ENCODE results near the gene GALNT3. TPM values are rescaled to one million over a fixed set of nuclear protein-coding genes. Genes with fewer than 3 reads are reported as not detected.

GALNT3 gene
- total and polyA plus RNA-seq, 2 donors = 2.6 to 18.9 TPM

- Histone ChIP-seq H3K27ac (ENCODE audit: low read depth in 1 of 2, low read length in 1 of 2) (no peak overlapping the region), H3K4me3 (ENCODE audit: low read length in 2 of 2) (no peak overlapping the region), H3K36me3 (ENCODE audit: control insufficient read depth in 2 of 2, insufficient read depth in 2 of 2, low read length in 1 of 2) (no peaks in the 10 kb centered on the region), H3K9me3 (ENCODE audit: control insufficient read depth in 2 of 2, insufficient read depth in 1 of 2, low read length in 1 of 2) (no peaks in the 10 kb centered on the region), H3K4me1 (ENCODE audit: control insufficient read depth in 2 of 2, insufficient read depth in 2 of 2, low read length in 2 of 2) (no peaks in the 10 kb centered on the region), H3K27me3 (ENCODE audit: control insufficient read depth in 2 of 2, insufficient read depth in 1 of 2, low read length in 1 of 2) (no peaks in the 10 kb centered on the region)
- DNase-seq (ENCODE audit: low read depth in 6 of 9, low spot score in 9 of 9) = no peak
Measured at GRCh38 chr2:165720511-165720910, 73.5 kb downstream of the GALNT3 start.

- Histone ChIP-seq H3K4me3 (ENCODE audit: low read length in 2 of 2) (no peak overlapping the region), H3K36me3 (ENCODE audit: control insufficient read depth in 2 of 2, insufficient read depth in 2 of 2, low read length in 1 of 2) (no peaks in the 10 kb centered on the region), H3K27ac (ENCODE audit: low read depth in 1 of 2, low read length in 1 of 2) (no peak overlapping the region), H3K4me1 (ENCODE audit: control insufficient read depth in 2 of 2, insufficient read depth in 2 of 2, low read length in 2 of 2) (no peaks in the 10 kb centered on the region), H3K9me3 (ENCODE audit: control insufficient read depth in 2 of 2, insufficient read depth in 1 of 2, low read length in 1 of 2) (no peaks in the 10 kb centered on the region), H3K27me3 (ENCODE audit: control insufficient read depth in 2 of 2, insufficient read depth in 1 of 2, low read length in 1 of 2) (no peaks in the 10 kb centered on the region)
- no peak for DNase-seq (ENCODE audit: low read depth in 6 of 9, low spot score in 9 of 9)
- 85% methylated on average over 1 of the region's 1 CpG for WGBS
Measured at GRCh38 chr2:165718610-165719210, 75.3 kb downstream of the GALNT3 start.

GRCh38 chr2:165716091-165716490 is 78.0 kb downstream of the GALNT3 start:
- no peak overlapping the region for H3K4me3 ChIP-seq (ENCODE audit: low read length in 2 of 2)
- H3K9me3 ChIP-seq (ENCODE audit: control insufficient read depth in 2 of 2, insufficient read depth in 1 of 2, low read length in 1 of 2) = no peaks in the 10 kb centered on the region
- no peaks in the 10 kb centered on the region for H3K36me3 ChIP-seq (ENCODE audit: control insufficient read depth in 2 of 2, insufficient read depth in 2 of 2, low read length in 1 of 2)
- no peak overlapping the region for H3K27ac ChIP-seq (ENCODE audit: low read depth in 1 of 2, low read length in 1 of 2)
- H3K4me1 ChIP-seq (ENCODE audit: control insufficient read depth in 2 of 2, insufficient read depth in 2 of 2, low read length in 2 of 2) = no peaks in the 10 kb centered on the region
- H3K27me3 ChIP-seq (ENCODE audit: control insufficient read depth in 2 of 2, insufficient read depth in 1 of 2, low read length in 1 of 2) = no peaks in the 10 kb centered on the region
- DNase-seq (ENCODE audit: low read depth in 6 of 9, low spot score in 9 of 9) = no peak
- 94% methylated on average over 1 of the region's 1 CpG for WGBS

GRCh38 chr2:165706960-165707487 is 87.0 kb downstream of the GALNT3 start:
- no peaks in the 10 kb centered on the region for H3K4me1 ChIP-seq (ENCODE audit: control insufficient read depth in 2 of 2, insufficient read depth in 2 of 2, low read length in 2 of 2)
- WGBS = 95% methylated on average over 3 of the region's 3 CpGs
- H3K36me3 ChIP-seq (ENCODE audit: control insufficient read depth in 2 of 2, insufficient read depth in 2 of 2, low read length in 1 of 2) = no peaks in the 10 kb centered on the region
- no peaks in the 10 kb centered on the region for H3K9me3 ChIP-seq (ENCODE audit: control insufficient read depth in 2 of 2, insufficient read depth in 1 of 2, low read length in 1 of 2)
- H3K4me3 ChIP-seq (ENCODE audit: low read length in 2 of 2) = no peak overlapping the region
- DNase-seq (ENCODE audit: low read depth in 6 of 9, low spot score in 9 of 9) = no peak
- no peaks in the 10 kb centered on the region for H3K27me3 ChIP-seq (ENCODE audit: control insufficient read depth in 2 of 2, insufficient read depth in 1 of 2, low read length in 1 of 2)
- H3K27ac ChIP-seq (ENCODE audit: low read depth in 1 of 2, low read length in 1 of 2) = no peak overlapping the region

- Histone ChIP-seq H3K4me1 (ENCODE audit: control insufficient read depth in 2 of 2, insufficient read depth in 2 of 2, low read length in 2 of 2) (no peaks in the 10 kb centered on the region), H3K27ac (ENCODE audit: low read depth in 1 of 2, low read length in 1 of 2) (no peak overlapping the region), H3K27me3 (ENCODE audit: control insufficient read depth in 2 of 2, insufficient read depth in 1 of 2, low read length in 1 of 2) (no peaks in the 10 kb centered on the region), H3K4me3 (ENCODE audit: low read length in 2 of 2) (no peak overlapping the region), H3K36me3 (ENCODE audit: control insufficient read depth in 2 of 2, insufficient read depth in 2 of 2, low read length in 1 of 2) (no peaks in the 10 kb centered on the region), H3K9me3 (ENCODE audit: control insufficient read depth in 2 of 2, insufficient read depth in 1 of 2, low read length in 1 of 2) (no peaks in the 10 kb centered on the region)
- DNase-seq (ENCODE audit: low read depth in 6 of 9, low spot score in 9 of 9) = no peak
- WGBS = 92% methylated on average over 6 of the region's 6 CpGs
Measured at GRCh38 chr2:165701147-165701546, 92.9 kb downstream of the GALNT3 start.

GRCh38 chr2:165700531-165700930 is 93.5 kb downstream of the GALNT3 start:
- 95% methylated on average over 5 of the region's 5 CpGs for WGBS
- H3K27ac ChIP-seq (ENCODE audit: low read depth in 1 of 2, low read length in 1 of 2) = no peak overlapping the region

GRCh38 chr2:165699946-165700345 is 94.1 kb downstream of the GALNT3 start:
- Histone ChIP-seq H3K27ac (ENCODE audit: low read depth in 1 of 2, low read length in 1 of 2) (no peak overlapping the region), H3K4me3 (ENCODE audit: low read length in 2 of 2) (no peak overlapping the region), H3K36me3 (ENCODE audit: control insufficient read depth in 2 of 2, insufficient read depth in 2 of 2, low read length in 1 of 2) (no peaks in the 10 kb centered on the region), H3K27me3 (ENCODE audit: control insufficient read depth in 2 of 2, insufficient read depth in 1 of 2, low read length in 1 of 2) (no peaks in the 10 kb centered on the region), H3K4me1 (ENCODE audit: control insufficient read depth in 2 of 2, insufficient read depth in 2 of 2, low read length in 2 of 2) (no peaks in the 10 kb centered on the region), H3K9me3 (ENCODE audit: control insufficient read depth in 2 of 2, insufficient read depth in 1 of 2, low read length in 1 of 2) (no peaks in the 10 kb centered on the region)
- no peak for DNase-seq (ENCODE audit: low read depth in 6 of 9, low spot score in 9 of 9)
- 93% methylated on average over 2 of the region's 2 CpGs for WGBS

More at GRCh38 chr2:165700531-165700930, 93.5 kb downstream of the GALNT3 start:
- Histone ChIP-seq H3K4me3 (ENCODE audit: low read length in 2 of 2) (no peak overlapping the region), H3K36me3 (ENCODE audit: control insufficient read depth in 2 of 2, insufficient read depth in 2 of 2, low read length in 1 of 2) (no peaks in the 10 kb centered on the region), H3K27me3 (ENCODE audit: control insufficient read depth in 2 of 2, insufficient read depth in 1 of 2, low read length in 1 of 2) (no peaks in the 10 kb centered on the region), H3K4me1 (ENCODE audit: control insufficient read depth in 2 of 2, insufficient read depth in 2 of 2, low read length in 2 of 2) (no peaks in the 10 kb centered on the region), H3K9me3 (ENCODE audit: control insufficient read depth in 2 of 2, insufficient read depth in 1 of 2, low read length in 1 of 2) (no peaks in the 10 kb centered on the region)
- no peak for DNase-seq (ENCODE audit: low read depth in 6 of 9, low spot score in 9 of 9)

GRCh38 chr2:165698444-165698884 is 95.6 kb downstream of the GALNT3 start:
- no peak overlapping the region for H3K27ac ChIP-seq (ENCODE audit: low read depth in 1 of 2, low read length in 1 of 2)
- peak in 7 of 9 donors; percentile 1 to 41 (median 9) for DNase-seq (ENCODE audit: low read depth in 6 of 9, low spot score in 9 of 9)
- H3K9me3 ChIP-seq (ENCODE audit: control insufficient read depth in 2 of 2, insufficient read depth in 1 of 2, low read length in 1 of 2) = no peaks in the 10 kb centered on the region
- H3K36me3 ChIP-seq (ENCODE audit: control insufficient read depth in 2 of 2, insufficient read depth in 2 of 2, low read length in 1 of 2) = no peaks in the 10 kb centered on the region
- H3K4me1 ChIP-seq (ENCODE audit: control insufficient read depth in 2 of 2, insufficient read depth in 2 of 2, low read length in 2 of 2) = no peaks in the 10 kb centered on the region
- 4% methylated on average over 4 of the region's 4 CpGs for WGBS
- H3K4me3 ChIP-seq (ENCODE audit: low read length in 2 of 2) = no peak overlapping the region
- no peaks in the 10 kb centered on the region for H3K27me3 ChIP-seq (ENCODE audit: control insufficient read depth in 2 of 2, insufficient read depth in 1 of 2, low read length in 1 of 2)

GRCh38 chr2:165697748-165698443 is 96.2 kb downstream of the GALNT3 start:
- 98% methylated on average over 4 of the region's 4 CpGs for WGBS
- Histone ChIP-seq H3K9me3 (ENCODE audit: control insufficient read depth in 2 of 2, insufficient read depth in 1 of 2, low read length in 1 of 2) (no peaks in the 10 kb centered on the region), H3K36me3 (ENCODE audit: control insufficient read depth in 2 of 2, insufficient read depth in 2 of 2, low read length in 1 of 2) (no peaks in the 10 kb centered on the region), H3K27ac (ENCODE audit: low read depth in 1 of 2, low read length in 1 of 2) (no peak overlapping the region), H3K27me3 (ENCODE audit: control insufficient read depth in 2 of 2, insufficient read depth in 1 of 2, low read length in 1 of 2) (no peaks in the 10 kb centered on the region), H3K4me3 (ENCODE audit: low read length in 2 of 2) (no peak overlapping the region), H3K4me1 (ENCODE audit: control insufficient read depth in 2 of 2, insufficient read depth in 2 of 2, low read length in 2 of 2) (no peaks in the 10 kb centered on the region)
- DNase-seq (ENCODE audit: low read depth in 6 of 9, low spot score in 9 of 9) = no peak
